Ectodermal cell (in vitro differentiated cells): ENCODE measurements around the gene GPR39.

Experiments
- H3K27ac ChIP-seq: 2 replicates; pipeline ENCODE4 v1.7.0; 2013; ENCODE audit warnings: mild to moderate bottlenecking, low read depth, low read length; ENCODE audit not compliant: insufficient read depth, poor library complexity, severe bottlenecking
- H3K27me3 ChIP-seq: 2 replicates; pipeline ENCODE4 v1.7.0; 2013; ENCODE audit warnings: mild to moderate bottlenecking, low read length; ENCODE audit not compliant: insufficient read depth, control insufficient read depth, poor library complexity, severe bottlenecking
- H3K36me3 ChIP-seq: one replicate; pipeline ENCODE4 v1.7.0; 2013; ENCODE audit warnings: low read length; ENCODE audit not compliant: control insufficient read depth, insufficient read depth
- H3K4me1 ChIP-seq: one replicate; pipeline ENCODE4 v1.7.0; 2013; ENCODE audit warnings: low read length; ENCODE audit not compliant: control insufficient read depth, insufficient read depth
- H3K4me3 ChIP-seq: 2 replicates; pipeline ENCODE4 v1.7.0; 2013; ENCODE audit warnings: low read depth, low read length, control low read depth; ENCODE audit not compliant: insufficient read depth
- H3K9me3 ChIP-seq: 2 replicates; pipeline ENCODE4 v1.7.0; 2013; ENCODE audit warnings: mild to moderate bottlenecking, low read length, moderate library complexity; ENCODE audit not compliant: control insufficient read depth
- WGBS, 2 experiments: methylation state at CpG; one replicate each; pipeline ENCODE4 v1.1.7; 2013; ENCODE audit warnings: missing lambda C conversion rate in 2 of 2; 5-methylcytosine and 5-hydroxymethylcytosine counted together

GPR39 gene

DNA sequence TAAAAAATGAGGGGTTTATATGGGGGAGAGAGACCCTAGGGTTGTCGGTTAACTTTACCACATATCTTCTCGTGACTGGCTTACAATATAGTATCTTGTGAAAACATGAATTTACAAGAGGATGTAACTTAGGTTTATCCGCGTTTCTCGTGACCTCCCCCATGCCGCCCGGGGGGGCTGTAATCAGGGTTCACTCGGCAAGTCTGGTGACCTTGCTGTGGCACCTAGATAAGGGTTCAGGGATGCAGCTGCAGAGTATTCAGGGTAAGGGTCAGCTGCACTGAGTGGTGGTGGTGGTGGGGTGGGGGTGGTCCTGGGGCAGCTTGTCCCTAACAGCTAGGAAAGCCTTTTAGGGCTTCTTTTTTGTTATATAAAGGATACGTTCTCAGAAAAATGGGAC, 141.1 kb downstream of the GPR39 start:
- H3K9me3 ChIP-seq, result no peaks in the 10 kb centered on the region
- no peak overlapping the region for H3K4me3 ChIP-seq
- no peaks in the 10 kb centered on the region for H3K4me1 ChIP-seq
- 78 to 82% methylated on average over 8 to 9 of the region's 9 CpGs for WGBS, 2 experiments
- no peaks in the 10 kb centered on the region for H3K36me3 ChIP-seq
- no peaks in the 10 kb centered on the region for H3K27me3 ChIP-seq
- no peak overlapping the region for H3K27ac ChIP-seq

DNA sequence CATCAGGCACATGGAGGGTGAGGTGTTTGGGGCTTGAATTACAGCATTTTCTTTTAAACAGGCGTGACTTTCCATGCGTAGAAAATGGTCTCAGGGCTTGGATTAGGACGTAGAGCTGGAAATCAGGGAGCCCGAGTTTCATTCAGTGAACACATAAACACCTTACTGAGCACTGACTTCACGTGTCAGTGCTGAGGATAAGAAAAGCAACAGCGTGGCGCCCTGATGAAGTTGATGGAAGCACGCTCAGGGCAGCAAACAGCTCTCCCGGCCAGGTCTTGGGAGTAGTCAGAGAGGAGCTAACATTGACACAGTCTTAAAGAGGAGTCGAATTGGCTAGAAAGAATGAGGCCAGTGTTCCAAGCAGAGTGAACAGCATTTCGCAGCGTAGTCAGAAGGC, 142.7 kb downstream of the GPR39 start:
- no peaks in the 10 kb centered on the region for H3K27me3 ChIP-seq
- H3K27ac ChIP-seq, result no peak overlapping the region
- H3K4me3 ChIP-seq, result no peak overlapping the region
- H3K4me1 ChIP-seq, result no peaks in the 10 kb centered on the region
- no peaks in the 10 kb centered on the region for H3K9me3 ChIP-seq
- WGBS, 2 experiments, result 94 to 96% methylated on average over 12 of the region's 12 CpGs
- no peaks in the 10 kb centered on the region for H3K36me3 ChIP-seq

DNA sequence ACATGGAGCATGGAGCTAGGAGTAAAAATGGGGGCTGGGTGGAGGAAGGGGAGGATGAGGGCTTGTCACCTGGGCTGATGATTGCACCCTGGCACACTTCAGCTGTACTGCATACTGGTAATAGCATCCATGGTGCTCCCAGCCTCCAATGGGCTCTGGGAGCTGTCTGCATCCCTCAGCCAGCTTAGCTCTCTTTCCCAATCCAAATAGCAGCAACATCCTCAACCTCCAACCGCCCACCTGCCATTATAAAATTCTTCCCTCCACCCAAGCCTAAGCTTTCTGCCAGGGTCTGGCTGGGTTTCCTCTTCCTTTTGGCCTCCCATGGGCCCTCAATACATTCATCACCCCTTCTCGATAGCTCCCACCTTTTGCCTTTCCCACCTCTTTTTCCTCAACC, 143.3 kb downstream of the GPR39 start:
- H3K27me3 ChIP-seq, result no peaks in the 10 kb centered on the region
- H3K4me3 ChIP-seq, result no peak overlapping the region
- H3K9me3 ChIP-seq, result no peaks in the 10 kb centered on the region
- H3K36me3 ChIP-seq, result no peaks in the 10 kb centered on the region
- H3K27ac ChIP-seq, result no peak overlapping the region
- 91 to 92% methylated on average over 2 of the region's 2 CpGs for WGBS, 2 experiments
- no peaks in the 10 kb centered on the region for H3K4me1 ChIP-seq

DNA sequence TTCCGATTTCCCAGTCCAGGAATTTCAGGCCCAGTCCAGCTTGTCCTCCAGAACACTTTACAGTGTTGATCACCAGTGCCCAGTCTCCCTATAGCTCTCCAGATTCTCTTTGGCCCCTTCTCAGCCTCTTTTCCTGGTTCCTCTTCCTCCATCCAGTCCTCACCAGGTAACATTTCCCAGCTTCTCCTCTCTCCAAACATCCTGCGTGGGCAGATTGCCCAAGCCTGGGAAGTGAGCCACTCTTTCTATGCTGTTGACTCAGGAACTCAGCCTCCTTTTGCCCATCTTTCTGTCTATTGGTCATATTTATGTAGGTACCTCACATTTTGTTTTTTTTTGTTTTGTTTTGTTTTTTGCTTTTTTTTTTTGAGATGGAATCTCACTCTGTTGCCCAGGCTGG, 144.0 kb downstream of the GPR39 start:
- Histone ChIP-seq H3K4me3 (no peak overlapping the region), H3K27me3 (no peaks in the 10 kb centered on the region), H3K9me3 (no peaks in the 10 kb centered on the region), H3K27ac (no peak overlapping the region), H3K36me3 (no peaks in the 10 kb centered on the region), H3K4me1 (no peaks in the 10 kb centered on the region)
- 91 to 94% methylated on average over 2 of the region's 2 CpGs for WGBS, 2 experiments

DNA sequence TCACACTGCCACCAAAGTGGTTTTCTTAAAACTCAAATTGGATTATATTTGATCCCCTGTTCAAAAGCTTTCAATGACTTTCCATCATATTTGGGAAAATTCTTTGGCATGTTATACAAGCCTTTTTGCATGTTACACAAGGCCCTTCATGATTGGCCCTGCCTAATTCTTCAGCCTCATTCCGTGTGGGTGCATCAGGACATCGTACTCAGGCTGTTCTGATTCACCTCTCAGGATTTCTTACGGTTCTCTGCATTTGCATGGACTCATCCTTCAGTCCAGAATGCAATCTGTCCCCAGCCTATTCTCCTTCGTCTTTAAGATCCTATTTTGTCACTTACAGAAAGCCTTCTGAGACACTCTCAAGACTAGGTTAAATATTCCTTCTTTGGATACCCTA, 145.6 kb downstream of the GPR39 start:
- WGBS, 2 experiments, result 90 to 94% methylated on average over 4 of the region's 4 CpGs
- H3K4me3 ChIP-seq, result no peak overlapping the region
- no peaks in the 10 kb centered on the region for H3K36me3 ChIP-seq
- H3K9me3 ChIP-seq, result no peaks in the 10 kb centered on the region
- no peaks in the 10 kb centered on the region for H3K4me1 ChIP-seq
- H3K27me3 ChIP-seq, result no peaks in the 10 kb centered on the region
- no peak overlapping the region for H3K27ac ChIP-seq

DNA sequence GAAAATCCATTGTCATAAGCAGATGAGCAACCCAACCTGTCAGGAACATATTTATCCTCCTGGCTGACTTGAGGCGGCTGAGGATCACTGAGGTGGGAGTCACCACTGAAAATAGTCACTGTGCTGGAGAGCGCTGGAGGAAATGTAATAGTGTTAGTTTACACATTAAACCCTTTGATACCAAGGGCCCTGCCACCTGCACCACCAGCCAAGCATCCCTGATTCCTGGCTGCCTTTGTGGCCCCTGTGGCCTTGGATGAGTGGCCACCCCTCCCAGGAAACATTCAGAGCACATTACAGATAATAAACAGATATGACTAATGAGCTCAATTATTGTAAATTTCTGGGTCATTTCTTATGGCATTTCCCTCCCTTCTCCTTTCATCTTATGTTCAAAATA, 147.5 kb downstream of the GPR39 start:
- 94 to 97% methylated on average over 2 of the region's 2 CpGs for WGBS, 2 experiments
- no peaks in the 10 kb centered on the region for H3K27me3 ChIP-seq

DNA sequence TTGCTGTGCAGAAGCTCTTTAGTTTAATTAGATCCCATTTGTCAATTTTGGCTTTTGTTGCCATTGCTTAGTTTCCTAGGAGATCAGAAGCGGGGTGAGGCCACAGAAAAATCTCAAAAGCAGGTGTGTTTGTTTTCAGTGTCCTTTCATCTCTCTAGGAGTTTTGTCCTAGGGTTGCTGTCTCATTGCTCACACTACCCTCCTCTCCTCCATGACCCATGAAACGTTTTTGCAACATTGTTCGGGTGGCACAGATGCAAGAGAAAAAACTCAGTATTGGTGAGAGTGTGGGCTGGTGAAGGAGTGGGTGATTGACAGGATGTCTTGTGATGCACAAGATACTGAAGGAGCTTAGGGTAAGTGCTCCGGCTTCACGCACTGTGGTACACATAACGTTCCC, 149.8 kb downstream of the GPR39 start:
- H3K27ac ChIP-seq, result no peak overlapping the region
- no peak overlapping the region for H3K4me3 ChIP-seq
- H3K36me3 ChIP-seq, result no peaks in the 10 kb centered on the region
- no peaks in the 10 kb centered on the region for H3K27me3 ChIP-seq
- 89 to 90% methylated on average over 6 of the region's 6 CpGs for WGBS, 2 experiments
- no peaks in the 10 kb centered on the region for H3K4me1 ChIP-seq
- H3K9me3 ChIP-seq, result no peaks in the 10 kb centered on the region

More for the DNA sequence above, 147.5 kb downstream of the GPR39 start:
- no peaks in the 10 kb centered on the region for H3K36me3 ChIP-seq
- no peaks in the 10 kb centered on the region for H3K4me1 ChIP-seq
- no peak overlapping the region for H3K27ac ChIP-seq
- H3K9me3 ChIP-seq, result no peaks in the 10 kb centered on the region
- H3K4me3 ChIP-seq, result no peak overlapping the region

DNA sequence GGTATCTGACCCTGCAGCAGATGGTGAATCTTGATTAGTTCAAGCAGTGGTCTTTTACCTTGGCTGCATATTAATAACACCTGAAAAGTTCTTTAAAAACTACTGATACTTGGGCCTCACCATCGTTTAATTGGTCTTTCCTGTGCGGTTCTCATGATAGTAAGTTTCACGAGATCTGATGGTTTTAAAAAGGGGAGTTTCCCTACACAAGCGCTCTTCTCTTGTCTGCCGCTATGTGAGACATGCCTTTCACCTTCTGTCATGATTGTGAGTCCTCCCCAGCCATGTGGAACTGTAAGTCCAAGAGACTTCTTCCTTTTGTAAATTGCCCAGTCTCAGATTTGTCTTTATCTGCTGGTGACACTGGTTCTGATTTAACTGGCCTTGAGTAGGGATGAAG, 151.1 kb downstream of the GPR39 start:
- Histone ChIP-seq H3K4me3 (no peak overlapping the region), H3K9me3 (no peaks in the 10 kb centered on the region), H3K36me3 (no peaks in the 10 kb centered on the region), H3K27ac (no peak overlapping the region), H3K27me3 (no peaks in the 10 kb centered on the region), H3K4me1 (no peaks in the 10 kb centered on the region)
- 93 to 97% methylated on average over 5 of the region's 5 CpGs for WGBS, 2 experiments

DNA sequence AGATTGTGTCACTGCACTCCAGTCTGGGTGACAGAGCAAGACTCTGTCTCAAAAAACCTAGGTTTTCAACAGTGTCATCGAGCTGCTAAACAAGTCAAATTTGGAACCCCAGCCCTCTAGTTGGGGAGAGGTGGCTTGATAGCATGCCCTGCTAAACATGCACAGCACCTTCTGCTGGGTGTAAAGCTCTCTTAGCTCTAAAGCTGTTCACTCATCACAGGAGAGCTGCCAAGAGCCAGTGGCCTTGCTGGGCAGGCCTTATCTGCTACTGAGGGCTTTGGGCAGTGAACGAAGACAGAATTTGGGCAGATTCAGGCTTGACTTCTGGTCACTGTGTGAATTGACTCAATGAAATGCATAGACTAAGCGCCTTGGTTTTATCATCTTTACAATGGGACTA, 152.1 kb downstream of the GPR39 start:
- Histone ChIP-seq H3K4me3 (no peak overlapping the region), H3K27me3 (no peaks in the 10 kb centered on the region), H3K36me3 (no peaks in the 10 kb centered on the region), H3K27ac (no peak overlapping the region), H3K9me3 (no peaks in the 10 kb centered on the region), H3K4me1 (no peaks in the 10 kb centered on the region)
- WGBS, 2 experiments, result 92 to 94% methylated on average over 3 of the region's 3 CpGs

DNA sequence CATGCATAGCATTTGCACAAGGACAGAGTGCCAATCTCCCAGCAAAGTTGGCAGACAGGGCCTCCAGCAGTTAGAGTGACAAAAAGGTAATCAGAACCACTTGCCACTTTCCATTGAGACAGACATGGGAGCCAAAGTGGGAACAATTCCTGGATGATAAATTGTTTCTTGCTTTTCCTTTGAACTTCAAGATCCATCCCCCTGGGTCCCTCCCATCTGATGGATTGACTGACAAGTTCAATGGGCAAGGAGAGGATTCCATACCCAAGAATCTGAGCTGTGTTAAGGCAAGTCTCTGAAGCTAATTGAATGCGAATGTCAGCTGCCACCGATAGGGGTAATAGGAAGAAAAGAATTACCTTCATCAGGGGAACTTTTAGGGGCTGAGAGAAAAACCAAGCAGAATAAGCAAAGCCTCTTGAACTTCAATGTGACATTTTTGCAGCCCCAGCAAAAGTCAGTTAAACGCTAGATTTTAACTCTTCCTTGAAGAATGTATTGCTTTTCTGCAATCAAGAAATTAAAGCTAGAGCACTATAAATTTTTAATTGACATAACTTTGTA, 156.9 kb downstream of the GPR39 start:
- no peak overlapping the region for H3K27ac ChIP-seq
- 78 to 80% methylated on average over 3 of the region's 3 CpGs for whole genome bisulfite sequencing, 2 experiments

DNA sequence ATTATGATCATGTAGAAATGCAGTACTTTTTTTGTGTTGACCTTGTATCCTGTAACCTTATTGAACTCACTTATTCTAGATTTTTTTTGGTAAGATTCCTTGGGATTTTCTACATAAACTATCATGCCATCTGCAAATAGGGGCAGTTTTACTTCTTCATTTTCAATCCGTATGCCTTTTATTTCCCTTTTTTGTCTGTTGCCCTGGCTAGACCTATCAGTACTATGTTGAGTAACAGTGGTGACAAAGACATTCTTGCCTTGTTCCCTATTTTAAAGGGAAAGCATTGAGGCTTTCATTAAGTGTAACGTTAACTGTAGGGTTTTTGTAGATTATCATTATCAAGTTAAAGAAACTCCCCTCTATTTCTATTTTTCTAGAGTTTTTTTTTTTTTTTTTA, 161.1 kb downstream of the GPR39 start:
- Histone ChIP-seq H3K9me3 (no peaks in the 10 kb centered on the region), H3K4me1 (no peaks in the 10 kb centered on the region), H3K27ac (no peak overlapping the region), H3K36me3 (no peaks in the 10 kb centered on the region), H3K27me3 (no peaks in the 10 kb centered on the region), H3K4me3 (no peak overlapping the region)
- 68% methylated on average over 2 of the region's 2 CpGs; no CpG with 5 or more reads in 1 of the 2 experiments for WGBS, 2 experiments

More for the DNA sequence above, 156.9 kb downstream of the GPR39 start:
- H3K9me3 ChIP-seq, result no peaks in the 10 kb centered on the region
- no peaks in the 10 kb centered on the region for H3K4me1 ChIP-seq
- no peak overlapping the region for H3K4me3 ChIP-seq
- H3K27me3 ChIP-seq, result no peaks in the 10 kb centered on the region
- no peaks in the 10 kb centered on the region for H3K36me3 ChIP-seq
